PFSK-1 (cell line): Measurements from ENCODE around the gene ST8SIA1.

Experiments
- FOXP2 ChIP-seq: optimal IDR thresholded peaks from 2 replicates; pipeline ENCODE3; 2011; ENCODE audit warnings: borderline replicate concordance, control low read depth, inconsistent platforms; ENCODE audit not compliant: insufficient read depth; ENCODE audit errors: extremely low read length, extremely low read depth
- POLR2AphosphoS5 ChIP-seq: IDR thresholded peaks from 2 replicates; pipeline ENCODE4 v1.6.1; 2012; ENCODE audit warnings: low read depth, mild to moderate bottlenecking, control low read depth, low read length, moderate library complexity
- REST ChIP-seq, 2 experiments: IDR thresholded peaks; 2 replicates each; pipeline versions ENCODE4 v1.6.1 to v1.8.0; 2011 to 2012; ENCODE audit warnings: low read depth in 2 of 2, low read length in 2 of 2, control low read depth in 1 of 2, inconsistent platforms in 1 of 2, mild to moderate bottlenecking in 1 of 2, moderate library complexity in 1 of 2; ENCODE audit not compliant: insufficient read depth in 1 of 2
- SIN3A ChIP-seq: IDR thresholded peaks from 2 replicates; pipeline ENCODE4 v1.6.1; 2012; ENCODE audit warnings: mild to moderate bottlenecking, low read length, moderate library complexity, borderline replicate concordance; ENCODE audit not compliant: insufficient read depth
- TAF1 ChIP-seq: IDR thresholded peaks from 2 replicates; pipeline ENCODE4 v1.6.1; 2012; ENCODE audit warnings: low read length, control low read depth, borderline replicate concordance; ENCODE audit not compliant: insufficient read depth

ST8SIA1 gene

GRCh38 chr12:22206111-22206728, 128.3 kb downstream of the ST8SIA1 start:
- TF ChIP-seq FOXP2 (no peak), TAF1 (no peak), POLR2AphosphoS5 (no peak), REST (IDR thresholded peaks at IDR 0.05; ENCODE audit: insufficient read depth in 1 of 2, low read depth in 2 of 2, low read length in 2 of 2) (no peak), SIN3A (no peak)

DNA sequence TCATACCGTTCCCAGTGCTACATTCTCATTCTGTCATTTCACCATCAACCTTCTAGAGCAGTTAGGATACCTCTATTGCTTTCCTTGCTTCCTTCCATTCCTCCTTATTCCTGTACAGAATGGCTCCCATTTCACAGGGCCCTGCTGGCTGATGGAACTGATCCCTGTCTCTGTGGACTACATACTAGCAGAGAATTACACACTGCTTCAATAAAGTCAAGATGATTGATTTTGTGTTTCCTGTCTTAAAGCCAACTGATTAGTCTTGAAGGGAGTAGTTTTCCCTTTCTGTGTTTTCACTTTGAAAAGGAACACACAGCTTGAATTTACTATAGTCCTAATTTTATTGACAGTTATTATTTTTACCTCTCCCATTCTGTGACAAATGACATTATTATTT, 130.1 kb downstream of the ST8SIA1 start:
- TF ChIP-seq REST (IDR thresholded peaks at IDR 0.05; ENCODE audit: insufficient read depth in 1 of 2, low read depth in 2 of 2, low read length in 2 of 2): no peak
- TF ChIP-seq TAF1: no peak
- TF ChIP-seq SIN3A: no peak
- no peak for TF ChIP-seq FOXP2
- no peak for TF ChIP-seq POLR2AphosphoS5

GRCh38 chr12:22202847-22203246, 131.7 kb downstream of the ST8SIA1 start:
- TF ChIP-seq SIN3A (no peak), TAF1 (no peak), POLR2AphosphoS5 (no peak), REST (IDR thresholded peaks at IDR 0.05; ENCODE audit: insufficient read depth in 1 of 2, low read depth in 2 of 2, low read length in 2 of 2) (no peak), FOXP2 (no peak)

DNA sequence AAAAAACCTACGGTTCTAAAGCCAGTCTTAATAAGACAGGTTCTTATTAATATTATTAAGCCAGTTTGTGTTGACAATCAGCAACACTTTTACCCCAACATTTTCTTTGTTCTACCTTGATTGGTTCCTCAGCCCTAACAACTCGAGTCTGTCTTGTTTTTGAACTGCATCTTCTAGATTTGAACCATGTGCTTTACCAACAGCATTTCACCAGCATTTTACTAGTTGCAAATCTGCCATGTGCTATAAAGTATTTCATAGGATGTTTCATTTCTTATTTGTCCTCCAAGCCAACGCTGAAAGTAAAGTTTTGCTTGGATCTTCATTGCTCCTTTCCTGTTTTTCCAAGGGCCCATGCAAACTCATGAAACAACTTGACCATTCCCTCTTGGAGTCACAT, 133.4 kb downstream of the ST8SIA1 start:
- TF ChIP-seq TAF1: no peak
- TF ChIP-seq FOXP2: no peak
- TF ChIP-seq POLR2AphosphoS5: no peak
- no peak for TF ChIP-seq SIN3A
- TF ChIP-seq REST (IDR thresholded peaks at IDR 0.05; ENCODE audit: insufficient read depth in 1 of 2, low read depth in 2 of 2, low read length in 2 of 2): no peak
